K562 (cell line): ENCODE measurements around the gene TMEM92. TPM values are rescaled to one million over a fixed set of nuclear protein-coding genes. Genes with fewer than 3 reads are reported as not detected.

Experiments used
- ATAC-seq: fragments of 200-7000 bp; cut with Tn5 transposase; 3 replicates; pipeline ENCODE4 v1.9.1; 2020; ENCODE audit warnings: moderate library complexity
- BruUV-seq: library from RNA; stranded (reverse); fragments of 400-500 nt; replicated peaks from 2 replicates; lab custom pipeline; 2021; lab: Mats Ljungman, UMichigan
- CTCF ChIA-PET: fragments of 300-600 bp; formaldehyde crosslinking; extraction: SDS; loops from one replicate; lab custom pipeline; 2021; ENCODE audit warnings: low intra/inter-chr PET ratio; lab: Yijun Ruan, JAX
- POLR2A ChIA-PET: fragments of 300-600, 350-650 bp; sonication (Branson Sonifier 250); formaldehyde crosslinking; extraction: SDS; loops from one replicate; lab custom pipeline; 2021; ENCODE audit warnings: antibody characterized with exemption, inconsistent platforms; lab: Yijun Ruan, JAX
- DNase-seq, 4 experiments: peaks; one replicate each; pipeline versions ENCODE4 v3.0.0 to v3.0.0-alpha.2; 2011 to 2018; ENCODE audit warnings: low spot score in 3 of 4, mixed read lengths in 3 of 4; ENCODE audit errors: extremely low read depth in 1 of 4
- FAIRE-seq: peaks from 2 replicates; lab custom pipeline; 2011; peaks lifted over from hg19 to GRCh38; lab: Jason Lieb, UNC
- H2AFZ ChIP-seq: 2 replicates; pipeline ENCODE4 v1.6.0; 2011; ENCODE audit warnings: low read depth, low read length, control low read depth, inconsistent platforms
- H3K27ac ChIP-seq: fragments of 200-600 bp; 3 replicates; pipeline ENCODE4 v1.8.0; 2011; ENCODE audit warnings: low read depth, mild to moderate bottlenecking, control low read depth, inconsistent platforms, low read length, moderate library complexity, mixed read lengths; ENCODE audit errors: extremely low read depth
- H3K27me3 ChIP-seq, 2 experiments: fragments of 300-600 bp in 1 of 2; 2 replicates in 1 of 2; 3 replicates in 1 of 2; pipeline versions ENCODE4 v1.6.0 to v1.8.0; 2011; ENCODE audit warnings: inconsistent platforms in 2 of 2, low read length in 2 of 2, mild to moderate bottlenecking in 1 of 2, mixed read lengths in 1 of 2, moderate library complexity in 1 of 2; ENCODE audit not compliant: control insufficient read depth in 2 of 2, insufficient read depth in 2 of 2
- H3K36me3 ChIP-seq: fragments of 300-600 bp; 3 replicates; pipeline ENCODE4 v1.8.0; 2011; ENCODE audit warnings: mild to moderate bottlenecking, low read length, inconsistent platforms; ENCODE audit not compliant: control insufficient read depth, insufficient read depth
- H3K4me1 ChIP-seq, 2 experiments: fragments of 200-600 bp in 1 of 2; replicated peaks in 1 of 2; 2 replicates in 1 of 2; 3 replicates in 1 of 2; pipeline versions ENCODE4 v1.5.1 to v1.8.0; 2011; ENCODE audit warnings: inconsistent platforms in 2 of 2, low read length in 2 of 2, mild to moderate bottlenecking in 1 of 2, mixed read lengths in 1 of 2, moderate library complexity in 1 of 2; ENCODE audit not compliant: control insufficient read depth in 2 of 2, insufficient read depth in 2 of 2
- H3K4me2 ChIP-seq: 2 replicates; pipeline ENCODE4 v1.6.1; 2011; ENCODE audit warnings: low read length, control low read depth, inconsistent platforms, mixed read lengths; ENCODE audit not compliant: insufficient read depth
- H3K4me3 ChIP-seq: fragments of 200-600 bp; sonication (generic), shearing (Covaris generic); 2 replicates; pipeline ENCODE4 v1.5.1; 2016; ENCODE audit warnings: control low read depth, inconsistent platforms
- H3K79me2 ChIP-seq: fragments of 200-600 bp; 3 replicates; pipeline ENCODE4 v1.8.0; 2011; ENCODE audit warnings: low read length, inconsistent platforms; ENCODE audit not compliant: control insufficient read depth, insufficient read depth
- H3K9ac ChIP-seq, 2 experiments: 2 replicates each; pipeline versions ENCODE4 v1.6.0 to v1.6.1; 2011; ENCODE audit warnings: low read depth in 2 of 2, low read length in 2 of 2, control low read depth in 1 of 2, inconsistent platforms in 1 of 2, mild to moderate bottlenecking in 1 of 2, mixed read lengths in 1 of 2; ENCODE audit not compliant: insufficient read depth in 1 of 2
- H3K9me1 ChIP-seq: one replicate; pipeline ENCODE4 v1.6.0; 2011; ENCODE audit warnings: inconsistent platforms, mild to moderate bottlenecking, low read length, moderate library complexity; ENCODE audit not compliant: control insufficient read depth, insufficient read depth
- H3K9me3 ChIP-seq: replicated peaks from 2 replicates; pipeline ENCODE4 v1.5.1; 2011; ENCODE audit warnings: low read depth, low read length, inconsistent platforms; ENCODE audit not compliant: control insufficient read depth, insufficient read depth
- H4K20me1 ChIP-seq: replicated peaks from 2 replicates; pipeline ENCODE4 v1.6.1; 2011; ENCODE audit warnings: low read length, inconsistent platforms, mixed read lengths; ENCODE audit not compliant: control insufficient read depth, insufficient read depth
- ATF7 ChIP-seq: fragments of 450-650 bp; IDR thresholded peaks from 2 replicates; pipeline ENCODE4 v1.7.1; 2014; ENCODE audit warnings: mild to moderate bottlenecking, moderate library complexity
- DNMT1 ChIP-seq: fragments of 450-650 bp; IDR thresholded peaks from 2 replicates; pipeline ENCODE4 v1.6.1; 2016; ENCODE audit warnings: antibody characterized with exemption, mild to moderate bottlenecking
- MCM5 ChIP-seq: fragments of 450-650 bp; IDR thresholded peaks from 2 replicates; pipeline ENCODE4 v1.6.1; 2016; ENCODE audit warnings: low read depth
- MTA2 ChIP-seq: fragments of 450-650 bp; IDR thresholded peaks from 2 replicates; pipeline ENCODE4 v1.6.1; 2016; ENCODE audit warnings: low read depth
- MYBL2 ChIP-seq, 2 experiments: fragments of 450-650 bp in 1 of 2; sonication (generic) in 1 of 2; formaldehyde crosslinking in 1 of 2; IDR thresholded peaks; 2 replicates each; pipeline versions ENCODE4 v1.6.1 to v1.8.1; 2017 to 2022; ENCODE audit warnings: borderline replicate concordance in 1 of 2, inconsistent platforms in 1 of 2, low read depth in 1 of 2, mild to moderate bottlenecking in 1 of 2, missing genetic modification reagents in 1 of 2, moderate library complexity in 1 of 2
- PCBP1 ChIP-seq: fragments of 200-400 bp; formaldehyde crosslinking; IDR thresholded peaks from 2 replicates; pipeline ENCODE4 v1.6.1; 2018; ENCODE audit warnings: mild to moderate bottlenecking, low read depth, low read length; ENCODE audit not compliant: poor library complexity, severe bottlenecking
- RCOR1 ChIP-seq, 2 experiments: IDR thresholded peaks; 2 replicates each; pipeline ENCODE4 v1.6.1; 2012; ENCODE audit warnings: low read depth in 2 of 2, low read length in 2 of 2, borderline replicate concordance in 1 of 2, improper control_type of control experiment in 1 of 2
- SNIP1 ChIP-seq: fragments of 450-650 bp; IDR thresholded peaks from 2 replicates; pipeline ENCODE4 v1.7.1; 2017; ENCODE audit warnings: low read depth, mild to moderate bottlenecking
- STAT5A ChIP-seq: IDR thresholded peaks from 2 replicates; pipeline ENCODE4 v1.6.1; 2012; ENCODE audit warnings: low read length, inconsistent platforms, borderline replicate concordance
- THRAP3 ChIP-seq: fragments of 450-650 bp; IDR thresholded peaks from 2 replicates; pipeline ENCODE4 v1.6.1; 2016; ENCODE audit warnings: mild to moderate bottlenecking, inconsistent platforms, borderline replicate concordance
- ZFX ChIP-seq: sonication (generic); formaldehyde crosslinking; IDR thresholded peaks from 2 replicates; pipeline ENCODE4 v1.8.0; 2022; ENCODE audit warnings: mild to moderate bottlenecking, missing genetic modification reagents, moderate library complexity
- ZNF561 ChIP-seq: fragments of 450-650 bp; formaldehyde crosslinking; conservative IDR thresholded peaks from 2 replicates; pipeline ENCODE4 v1.4.0; 2020; ENCODE audit warnings: mild to moderate bottlenecking, moderate library complexity
- ZNF644 ChIP-seq: fragments of 200-800 bp; sonication (Bioruptor generic); IDR thresholded peaks from 2 replicates; pipeline ENCODE4 v1.6.1; 2016; ENCODE audit warnings: low read depth, missing genetic modification characterization, missing compliant biosample characterization
- ZNF778 ChIP-seq: fragments of 450-650 bp; formaldehyde crosslinking; IDR thresholded peaks from 2 replicates; pipeline ENCODE4 v1.4.0; 2020; ENCODE audit warnings: mild to moderate bottlenecking, moderate library complexity
- WGBS: fragments of 100-300 bp; shearing (Covaris generic); methylation state at CpG from one replicate; pipeline ENCODE4 v1.1.6; 2016; ENCODE audit warnings: low coverage, mixed read lengths; ENCODE audit not compliant: insufficient coverage; ENCODE audit errors: missing lambda C conversion rate; 5-methylcytosine and 5-hydroxymethylcytosine counted together
- in situ Hi-C: fragments of 300-500 bp; cut with MboI; formaldehyde crosslinking; loops from 4 replicates; pipeline ENCODE4 v1.15.0; 2018; ENCODE audit warnings: inconsistent platforms, mixed read lengths
- intact Hi-C: fragments of 100-400 bp; cut with micrococcal nuclease; formaldehyde crosslinking; loops from 2 replicates; pipeline ENCODE4 v1.14.2; 2022
- polyA plus RNA-seq, 8 experiments: library from polyadenylated mRNA; depleted of rRNA in 4 of 8; stranded (reverse) in 5 of 8; unstranded in 3 of 8; fragments of >200 nt; fragmentation: Nextera tagmentation in 2 of 8; fragmentation: Illumina TruSeq in 1 of 8; extraction: Ambion mirVana in 2 of 8; extraction: Trizol in 1 of 8; gene quantifications; 2 replicates each; pipeline versions ENCODE4 v1.2.1 to v1.2.3, GENCODE V29; 2011 to 2014; ENCODE audit warnings: inconsistent platforms in 1 of 8, missing spikeins in 1 of 8
- total RNA-seq, 7 experiments: library from RNA; depleted of rRNA in 6 of 7; stranded (reverse); fragments of >200 nt in 6 of 7; fragmentation: Illumina TruSeq in 2 of 7; extraction: Trizol in 2 of 7; gene quantifications; 2 replicates each; pipeline versions ENCODE4 v1.2.1 to v1.2.3, GENCODE V29; 2011 to 2021; ENCODE audit warnings: low replicate concordance in 1 of 7
- TF ChIP-seq, protein P1 (sequence below): sonication (generic); formaldehyde crosslinking; IDR thresholded peaks from 2 replicates; pipeline ENCODE4 v1.8.0; 2022; ENCODE audit warnings: mild to moderate bottlenecking, missing genetic modification reagents
- TF ChIP-seq, protein P2 (sequence below), 2 experiments: fragments of 450-650 bp; IDR thresholded peaks; 2 replicates each; pipeline ENCODE4 v1.6.1; 2016
- TF ChIP-seq, protein P3 (sequence below): fragments of 450-650 bp; IDR thresholded peaks from 2 replicates; pipeline ENCODE4 v1.6.1; 2016; ENCODE audit warnings: antibody characterized with exemption

TMEM92 gene
- total and polyA plus RNA-seq, 9 of the 15 experiments (the other 6 are each of a cell fraction or from before 2014, with no cell fraction given): 0.14 to 2.1 (median 0.40) TPM

DNA sequence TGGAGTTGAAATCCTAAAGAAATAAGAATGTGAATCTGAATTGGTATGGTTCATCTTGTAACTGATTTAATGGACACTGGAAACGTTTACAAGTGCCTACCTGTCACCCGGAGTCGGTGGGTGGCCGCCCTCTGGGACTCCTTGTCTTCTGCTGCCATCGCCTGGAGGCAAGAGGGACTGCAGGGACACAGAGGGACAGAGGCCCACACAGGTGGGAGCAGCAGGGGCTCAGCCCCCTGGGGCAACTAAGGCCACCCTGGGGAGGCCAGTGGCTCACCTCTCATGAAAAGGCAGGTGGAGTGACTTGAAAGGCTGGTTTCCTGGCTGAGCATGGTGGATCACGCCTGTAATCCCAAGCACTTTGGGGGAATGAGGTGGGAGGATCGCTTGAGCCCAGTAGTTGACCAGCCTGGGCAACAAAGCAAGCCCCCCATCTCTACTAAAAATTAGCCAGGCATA lies 23.2 kb downstream of the TMEM92 start (continued):
- TF ChIP-seq, protein P1, sequence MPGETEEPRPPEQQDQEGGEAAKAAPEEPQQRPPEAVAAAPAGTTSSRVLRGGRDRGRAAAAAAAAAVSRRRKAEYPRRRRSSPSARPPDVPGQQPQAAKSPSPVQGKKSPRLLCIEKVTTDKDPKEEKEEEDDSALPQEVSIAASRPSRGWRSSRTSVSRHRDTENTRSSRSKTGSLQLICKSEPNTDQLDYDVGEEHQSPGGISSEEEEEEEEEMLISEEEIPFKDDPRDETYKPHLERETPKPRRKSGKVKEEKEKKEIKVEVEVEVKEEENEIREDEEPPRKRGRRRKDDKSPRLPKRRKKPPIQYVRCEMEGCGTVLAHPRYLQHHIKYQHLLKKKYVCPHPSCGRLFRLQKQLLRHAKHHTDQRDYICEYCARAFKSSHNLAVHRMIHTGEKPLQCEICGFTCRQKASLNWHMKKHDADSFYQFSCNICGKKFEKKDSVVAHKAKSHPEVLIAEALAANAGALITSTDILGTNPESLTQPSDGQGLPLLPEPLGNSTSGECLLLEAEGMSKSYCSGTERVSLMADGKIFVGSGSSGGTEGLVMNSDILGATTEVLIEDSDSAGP (CRISPR knock-in tag): 0 out of 2 replicates have a peak, but pooled peaks have one; percentile 51
- TF ChIP-seq RCOR1 (IDR thresholded peaks at IDR 0.05; ENCODE audit: borderline replicate concordance in 1 of 2, low read depth in 2 of 2, low read length in 2 of 2) (no peak), PCBP1 (no peak), ATF7 (no peak), DNMT1 (no peak)

DNA sequence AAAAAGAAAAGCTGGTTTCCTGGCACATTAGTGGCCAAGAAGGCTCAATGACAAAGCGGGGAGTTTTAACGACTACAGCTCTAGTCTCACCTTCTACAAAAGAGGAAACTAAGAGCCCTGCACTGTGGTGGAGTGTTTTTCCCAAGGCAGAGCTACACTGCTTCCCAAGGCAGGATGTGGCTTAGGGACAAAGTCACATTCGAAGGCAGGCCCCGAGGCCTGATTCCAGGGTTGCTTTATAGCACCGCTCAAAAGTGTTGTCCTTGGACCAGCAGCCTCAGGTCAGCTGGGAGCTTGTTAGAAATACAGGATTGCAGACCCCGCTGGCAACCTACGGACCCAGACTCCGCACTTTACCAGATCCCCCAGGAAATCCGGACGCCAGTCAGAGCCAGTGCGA lies 23.8 kb downstream of the TMEM92 start:
- H2AFZ ChIP-seq: no peak overlapping the region
- peaks cover 5 to 30% of the 10 kb centered on the region in 2 experiments; a peak in 4 of 5 replicates for H3K27me3 ChIP-seq
- ChIA-PET CTCF (interaction anchor here (0.6 to 4.7 kb wide), 9 partner anchors 25 to 272 kb away, joined by 3 to 142 read pairs (median 6); partner anchors contain the start of genes COL1A1 and PDK2), POLR2A (interaction anchor here (0.6 to 0.7 kb wide), 3 partner anchors 78 to 466 kb away, joined by 3 read pairs; no protein-coding TSS in a partner anchor)
- intact Hi-C loops (loop anchor here (10.0 kb wide), 1 partner anchor 177 kb away; the partner anchor contains the start of gene RSAD1), in situ Hi-C loops (no loop called here)
- H3K79me2 ChIP-seq: no peaks in the 10 kb centered on the region
- TF ChIP-seq THRAP3 (no peak), ZNF561 (CRISPR knock-in tag) (no peak), ZFX (CRISPR knock-in tag) (no peak), ZNF644 (no peak), STAT5A (no peak), MTA2 (no peak), SNIP1 (no peak), MCM5 (no peak), MYBL2 (IDR thresholded peaks at IDR 0.05; ENCODE audit: low read depth) (no peak), MYBL2 (CRISPR knock-in tag; IDR thresholded peaks at IDR 0.05; ENCODE audit: borderline replicate concordance) (no peak), ZNF778 (CRISPR knock-in tag) (no peak)
- TF ChIP-seq, protein P2, sequence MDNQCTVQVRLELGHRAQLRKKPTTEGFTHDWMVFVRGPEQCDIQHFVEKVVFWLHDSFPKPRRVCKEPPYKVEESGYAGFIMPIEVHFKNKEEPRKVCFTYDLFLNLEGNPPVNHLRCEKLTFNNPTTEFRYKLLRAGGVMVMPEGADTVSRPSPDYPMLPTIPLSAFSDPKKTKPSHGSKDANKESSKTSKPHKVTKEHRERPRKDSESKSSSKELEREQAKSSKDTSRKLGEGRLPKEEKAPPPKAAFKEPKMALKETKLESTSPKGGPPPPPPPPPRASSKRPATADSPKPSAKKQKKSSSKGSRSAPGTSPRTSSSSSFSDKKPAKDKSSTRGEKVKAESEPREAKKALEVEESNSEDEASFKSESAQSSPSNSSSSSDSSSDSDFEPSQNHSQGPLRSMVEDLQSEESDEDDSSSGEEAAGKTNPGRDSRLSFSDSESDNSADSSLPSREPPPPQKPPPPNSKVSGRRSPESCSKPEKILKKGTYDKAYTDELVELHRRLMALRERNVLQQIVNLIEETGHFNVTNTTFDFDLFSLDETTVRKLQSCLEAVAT (IDR thresholded peaks at IDR 0.05): no peak
- TF ChIP-seq, protein P3, sequence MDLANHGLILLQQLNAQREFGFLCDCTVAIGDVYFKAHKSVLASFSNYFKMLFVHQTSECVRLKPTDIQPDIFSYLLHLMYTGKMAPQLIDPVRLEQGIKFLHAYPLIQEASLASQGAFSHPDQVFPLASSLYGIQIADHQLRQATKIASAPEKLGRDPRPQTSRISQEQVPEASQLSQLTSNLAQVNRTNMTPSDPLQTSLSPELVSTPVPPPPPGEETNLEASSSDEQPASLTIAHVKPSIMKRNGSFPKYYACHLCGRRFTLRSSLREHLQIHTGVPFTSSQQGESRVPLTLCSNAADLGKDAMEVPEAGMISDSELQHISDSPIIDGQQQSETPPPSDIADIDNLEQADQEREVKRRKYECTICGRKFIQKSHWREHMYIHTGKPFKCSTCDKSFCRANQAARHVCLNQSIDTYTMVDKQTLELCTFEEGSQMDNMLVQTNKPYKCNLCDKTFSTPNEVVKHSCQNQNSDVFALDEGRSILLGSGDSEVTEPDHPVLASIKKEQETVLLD: no peak
- no peaks in the 10 kb centered on the region for H3K9me1 ChIP-seq
- 24% methylated on average over 11 of the region's 11 CpGs for WGBS
- H3K9me3 ChIP-seq: no peaks in the 10 kb centered on the region
- no peaks in the 10 kb centered on the region; the same call in 1 of the 2 replicates for H4K20me1 ChIP-seq
- H3K4me1 ChIP-seq: no peaks in the 10 kb centered on the region; a peak in 1 of 5 replicates
- H3K27ac ChIP-seq: no peak overlapping the region
- no peak overlapping the region for H3K4me2 ChIP-seq
- no TSS peak for BruUV-seq
- DNase-seq: no peak
- ATAC-seq: peak; percentile 42
- H3K9ac ChIP-seq: no peak overlapping the region
- no peak for FAIRE-seq
- H3K4me3 ChIP-seq: no peak overlapping the region
- H3K36me3 ChIP-seq: no peaks in the 10 kb centered on the region
